ENCODE results near the gene TARS2. TPM values are rescaled to one million over a fixed set of nuclear protein-coding genes. Genes with fewer than 3 reads are reported as not detected.
A peak's percentile ranks its signal among the peaks of the same experiment; 100 is the strongest.

TARS2 gene
- polyA plus RNA-seq, 1 experiment = 14.6 TPM

- POLR2A ChIA-PET = no interaction called here
- no peak for DNase-seq (ENCODE audit: low read depth, low spot score)
These were observed 10.5 kb upstream of the TARS2 start for GRCh38 chr1:150476754-150477153.

GRCh38 chr1:150477320-150477719 lies 9.9 kb upstream of the TARS2 start:
- no peaks in the 10 kb centered on the region for H3K9me3 ChIP-seq (ENCODE audit: control insufficient read depth, insufficient read depth, low read length)
- POLR2A ChIA-PET = interaction anchor here (0.6 kb wide), 1 partner anchor 519 kb away, joined by 3 read pairs; no protein-coding TSS in a partner anchor
- H3K27me3 ChIP-seq (ENCODE audit: control insufficient read depth, insufficient read depth, low read length) = no peaks in the 10 kb centered on the region
- no peak for DNase-seq (ENCODE audit: low read depth, low spot score)
- CTCF ChIA-PET = no interaction called here
- peak overlapping the region; percentile 21 for H3K27ac ChIP-seq (ENCODE audit: low read depth, low read length)
- TF ChIP-seq CTCF (IDR thresholded peaks at IDR 0.05; ENCODE audit: low read depth, low read length) = no peak
- no peak overlapping the region for H3K4me3 ChIP-seq (ENCODE audit: low read depth, low read length)

More at GRCh38 chr1:150476754-150477153, 10.5 kb upstream of the TARS2 start:
- Histone ChIP-seq H3K9me3 (ENCODE audit: control insufficient read depth, insufficient read depth, low read length) (no peaks in the 10 kb centered on the region), H3K27ac (ENCODE audit: low read depth, low read length) (no peak overlapping the region), H3K27me3 (ENCODE audit: control insufficient read depth, insufficient read depth, low read length) (no peaks in the 10 kb centered on the region), H3K4me3 (ENCODE audit: low read depth, low read length) (no peak overlapping the region)
- CTCF ChIA-PET = interaction anchor here (0.9 kb wide), 1 partner anchor 84 kb away, joined by 5 read pairs; no protein-coding TSS in a partner anchor
- no peak for TF ChIP-seq CTCF (IDR thresholded peaks at IDR 0.05; ENCODE audit: low read depth, low read length)

- no peak overlapping the region for H3K4me3 ChIP-seq (ENCODE audit: low read depth, low read length)
- ChIA-PET CTCF (no interaction called here), POLR2A (interaction anchor here (0.6 kb wide), 1 partner anchor 519 kb away, joined by 3 read pairs; no protein-coding TSS in a partner anchor)
- DNase-seq (ENCODE audit: low read depth, low spot score) = peak; percentile 33
- no peaks in the 10 kb centered on the region for H3K9me3 ChIP-seq (ENCODE audit: control insufficient read depth, insufficient read depth, low read length)
- H3K27ac ChIP-seq (ENCODE audit: low read depth, low read length) = no peak overlapping the region
- no peak for TF ChIP-seq CTCF (IDR thresholded peaks at IDR 0.05; ENCODE audit: low read depth, low read length)
- no peaks in the 10 kb centered on the region for H3K27me3 ChIP-seq (ENCODE audit: control insufficient read depth, insufficient read depth, low read length)
These were observed 9.5 kb upstream of the TARS2 start for GRCh38 chr1:150477733-150478132.

GRCh38 chr1:150479370-150479769 lies 7.8 kb upstream of the TARS2 start:
- CTCF ChIA-PET = interaction anchor here (0.9 kb wide), 1 partner anchor 82 kb away, joined by 3 read pairs; no protein-coding TSS in a partner anchor
- no peak for TF ChIP-seq CTCF (IDR thresholded peaks at IDR 0.05; ENCODE audit: low read depth, low read length)
- no peak overlapping the region for H3K27ac ChIP-seq (ENCODE audit: low read depth, low read length)
- POLR2A ChIA-PET = no interaction called here
- no peaks in the 10 kb centered on the region for H3K9me3 ChIP-seq (ENCODE audit: control insufficient read depth, insufficient read depth, low read length)
- DNase-seq (ENCODE audit: low read depth, low spot score) = no peak
- no peaks in the 10 kb centered on the region for H3K27me3 ChIP-seq (ENCODE audit: control insufficient read depth, insufficient read depth, low read length)
- no peak overlapping the region for H3K4me3 ChIP-seq (ENCODE audit: low read depth, low read length)

GRCh38 chr1:150479927-150480352 lies 7.3 kb upstream of the TARS2 start:
- H3K27ac ChIP-seq (ENCODE audit: low read depth, low read length) = no peak overlapping the region
- DNase-seq (ENCODE audit: low read depth, low spot score) = no peak
- H3K4me3 ChIP-seq (ENCODE audit: low read depth, low read length) = no peak overlapping the region
- H3K27me3 ChIP-seq (ENCODE audit: control insufficient read depth, insufficient read depth, low read length) = no peaks in the 10 kb centered on the region
- H3K9me3 ChIP-seq (ENCODE audit: control insufficient read depth, insufficient read depth, low read length) = no peaks in the 10 kb centered on the region
- CTCF ChIA-PET = interaction anchor here (0.9 kb wide), 1 partner anchor 81 kb away, joined by 3 read pairs; no protein-coding TSS in a partner anchor
- TF ChIP-seq CTCF (IDR thresholded peaks at IDR 0.05; ENCODE audit: low read depth, low read length) = no peak
- POLR2A ChIA-PET = no interaction called here
